ENCODE data around the gene GARNL3.

Gene GARNL3

GRCh38 chr9:127241354-127241753 lies 23.2 kb upstream of the GARNL3 start:
- Histone ChIP-seq H3K27ac (ENCODE audit: low read depth, low read length) (no peak overlapping the region), H3K27me3 (ENCODE audit: insufficient read depth, low read length) (no peaks in the 10 kb centered on the region), H3K79me2 (ENCODE audit: control insufficient read depth, insufficient read depth, low read length, unreplicated experiment) (no peaks in the 10 kb centered on the region), H3K36me3 (ENCODE audit: insufficient read depth, low read length) (no peaks in the 10 kb centered on the region), H2AFZ (ENCODE audit: low read length, unreplicated experiment) (no peak overlapping the region), H3K4me3 (ENCODE audit: low read depth, low read length) (no peak overlapping the region), H3K4me1 (ENCODE audit: control insufficient read depth, insufficient read depth, low read length, unreplicated experiment) (no peaks in the 10 kb centered on the region)

GRCh38 chr9:127244609-127245601 lies 19.7 kb upstream of the GARNL3 start:
- Histone ChIP-seq H3K4me1 (ENCODE audit: control insufficient read depth, insufficient read depth, low read length, unreplicated experiment) (no peaks in the 10 kb centered on the region), H3K36me3 (ENCODE audit: insufficient read depth, low read length) (no peaks in the 10 kb centered on the region), H3K27me3 (ENCODE audit: insufficient read depth, low read length) (no peaks in the 10 kb centered on the region), H3K27ac (ENCODE audit: low read depth, low read length) (no peak overlapping the region), H3K79me2 (ENCODE audit: control insufficient read depth, insufficient read depth, low read length, unreplicated experiment) (no peaks in the 10 kb centered on the region), H2AFZ (ENCODE audit: low read length, unreplicated experiment) (peak overlapping the region; percentile 96), H3K4me3 (ENCODE audit: low read depth, low read length) (peak overlapping the region; percentile 95)

- Histone ChIP-seq H3K4me3 (ENCODE audit: low read depth, low read length) (peak overlapping the region; percentile 95), H3K36me3 (ENCODE audit: insufficient read depth, low read length) (no peaks in the 10 kb centered on the region), H3K27ac (ENCODE audit: low read depth, low read length) (no peak overlapping the region), H3K79me2 (ENCODE audit: control insufficient read depth, insufficient read depth, low read length, unreplicated experiment) (no peaks in the 10 kb centered on the region), H3K4me1 (ENCODE audit: control insufficient read depth, insufficient read depth, low read length, unreplicated experiment) (no peaks in the 10 kb centered on the region), H3K27me3 (ENCODE audit: insufficient read depth, low read length) (no peaks in the 10 kb centered on the region), H2AFZ (ENCODE audit: low read length, unreplicated experiment) (peak overlapping the region; percentile 96)
Observed at GRCh38 chr9:127245637-127246164, 18.9 kb upstream of the GARNL3 start.

- Histone ChIP-seq H3K27ac (ENCODE audit: low read depth, low read length) (no peak overlapping the region), H3K4me1 (ENCODE audit: control insufficient read depth, insufficient read depth, low read length, unreplicated experiment) (no peaks in the 10 kb centered on the region), H2AFZ (ENCODE audit: low read length, unreplicated experiment) (no peak overlapping the region), H3K27me3 (ENCODE audit: insufficient read depth, low read length) (no peaks in the 10 kb centered on the region), H3K4me3 (ENCODE audit: low read depth, low read length) (no peak overlapping the region), H3K36me3 (ENCODE audit: insufficient read depth, low read length) (no peaks in the 10 kb centered on the region), H3K79me2 (ENCODE audit: control insufficient read depth, insufficient read depth, low read length, unreplicated experiment) (no peaks in the 10 kb centered on the region)
Observed at GRCh38 chr9:127248241-127248640, 16.3 kb upstream of the GARNL3 start.

GRCh38 chr9:127249877-127250276 lies 14.7 kb upstream of the GARNL3 start:
- Histone ChIP-seq H3K4me3 (ENCODE audit: low read depth, low read length) (no peak overlapping the region), H3K79me2 (ENCODE audit: control insufficient read depth, insufficient read depth, low read length, unreplicated experiment) (no peaks in the 10 kb centered on the region), H3K27me3 (ENCODE audit: insufficient read depth, low read length) (no peaks in the 10 kb centered on the region), H3K27ac (ENCODE audit: low read depth, low read length) (no peak overlapping the region), H3K36me3 (ENCODE audit: insufficient read depth, low read length) (no peaks in the 10 kb centered on the region), H3K4me1 (ENCODE audit: control insufficient read depth, insufficient read depth, low read length, unreplicated experiment) (no peaks in the 10 kb centered on the region), H2AFZ (ENCODE audit: low read length, unreplicated experiment) (no peak overlapping the region)

- H2AFZ ChIP-seq (ENCODE audit: low read length, unreplicated experiment), result no peak overlapping the region
- no peak overlapping the region for H3K4me3 ChIP-seq (ENCODE audit: low read depth, low read length)
- H3K27ac ChIP-seq (ENCODE audit: low read depth, low read length), result no peak overlapping the region
- no peaks in the 10 kb centered on the region for H3K36me3 ChIP-seq (ENCODE audit: insufficient read depth, low read length)
- no peaks in the 10 kb centered on the region for H3K27me3 ChIP-seq (ENCODE audit: insufficient read depth, low read length)
- H3K79me2 ChIP-seq (ENCODE audit: control insufficient read depth, insufficient read depth, low read length, unreplicated experiment), result no peaks in the 10 kb centered on the region
- H3K4me1 ChIP-seq (ENCODE audit: control insufficient read depth, insufficient read depth, low read length, unreplicated experiment), result no peaks in the 10 kb centered on the region
Observed at GRCh38 chr9:127250896-127251391, 13.6 kb upstream of the GARNL3 start.

GRCh38 chr9:127252410-127253318 lies 11.9 kb upstream of the GARNL3 start:
- no peak overlapping the region for H2AFZ ChIP-seq (ENCODE audit: low read length, unreplicated experiment)
- no peak overlapping the region for H3K4me3 ChIP-seq (ENCODE audit: low read depth, low read length)
- H3K4me1 ChIP-seq (ENCODE audit: control insufficient read depth, insufficient read depth, low read length, unreplicated experiment), result peaks cover 4% of the 10 kb centered on the region
- no peaks in the 10 kb centered on the region for H3K27me3 ChIP-seq (ENCODE audit: insufficient read depth, low read length)
- H3K27ac ChIP-seq (ENCODE audit: low read depth, low read length), result no peak overlapping the region
- H3K36me3 ChIP-seq (ENCODE audit: insufficient read depth, low read length), result no peaks in the 10 kb centered on the region
- H3K79me2 ChIP-seq (ENCODE audit: control insufficient read depth, insufficient read depth, low read length, unreplicated experiment), result no peaks in the 10 kb centered on the region

GRCh38 chr9:127253446-127253845 lies 11.1 kb upstream of the GARNL3 start:
- no peaks in the 10 kb centered on the region for H3K79me2 ChIP-seq (ENCODE audit: control insufficient read depth, insufficient read depth, low read length, unreplicated experiment)
- no peak overlapping the region for H2AFZ ChIP-seq (ENCODE audit: low read length, unreplicated experiment)
- no peak overlapping the region for H3K27ac ChIP-seq (ENCODE audit: low read depth, low read length)
- H3K27me3 ChIP-seq (ENCODE audit: insufficient read depth, low read length), result no peaks in the 10 kb centered on the region
- H3K36me3 ChIP-seq (ENCODE audit: insufficient read depth, low read length), result no peaks in the 10 kb centered on the region
- H3K4me3 ChIP-seq (ENCODE audit: low read depth, low read length), result no peak overlapping the region
- peaks cover 4% of the 10 kb centered on the region for H3K4me1 ChIP-seq (ENCODE audit: control insufficient read depth, insufficient read depth, low read length, unreplicated experiment)

GRCh38 chr9:127255692-127256091 lies 8.9 kb upstream of the GARNL3 start:
- H3K4me3 ChIP-seq (ENCODE audit: low read depth, low read length), result no peak overlapping the region
- H2AFZ ChIP-seq (ENCODE audit: low read length, unreplicated experiment), result no peak overlapping the region
- H3K36me3 ChIP-seq (ENCODE audit: insufficient read depth, low read length), result no peaks in the 10 kb centered on the region
- H3K79me2 ChIP-seq (ENCODE audit: control insufficient read depth, insufficient read depth, low read length, unreplicated experiment), result no peaks in the 10 kb centered on the region
- H3K27me3 ChIP-seq (ENCODE audit: insufficient read depth, low read length), result no peaks in the 10 kb centered on the region
- H3K27ac ChIP-seq (ENCODE audit: low read depth, low read length), result no peak overlapping the region
- H3K4me1 ChIP-seq (ENCODE audit: control insufficient read depth, insufficient read depth, low read length, unreplicated experiment), result peaks cover 4% of the 10 kb centered on the region

- peaks cover 4% of the 10 kb centered on the region for H3K4me1 ChIP-seq (ENCODE audit: control insufficient read depth, insufficient read depth, low read length, unreplicated experiment)
- H3K27ac ChIP-seq (ENCODE audit: low read depth, low read length), result no peak overlapping the region
- no peaks in the 10 kb centered on the region for H3K27me3 ChIP-seq (ENCODE audit: insufficient read depth, low read length)
- no peaks in the 10 kb centered on the region for H3K79me2 ChIP-seq (ENCODE audit: control insufficient read depth, insufficient read depth, low read length, unreplicated experiment)
- no peak overlapping the region for H3K4me3 ChIP-seq (ENCODE audit: low read depth, low read length)
- no peak overlapping the region for H2AFZ ChIP-seq (ENCODE audit: low read length, unreplicated experiment)
- H3K36me3 ChIP-seq (ENCODE audit: insufficient read depth, low read length), result no peaks in the 10 kb centered on the region
Observed at GRCh38 chr9:127256324-127256723, 8.2 kb upstream of the GARNL3 start.

All from ACC112 (cell line).